ENCODE results near the gene ETFA. TPM values are rescaled to one million over a fixed set of nuclear protein-coding genes. Genes with fewer than 3 reads are reported as not detected.

Gene ETFA
- total RNA-seq, 1 donor from 2014 or later = 511 TPM

- DNase-seq = no peak
- Histone ChIP-seq H3K36me3 (no peaks in the 10 kb centered on the region), H3K4me1 (peaks cover 52% of the 10 kb centered on the region), H3K9me3 (replicated peaks) (no peaks in the 10 kb centered on the region), H3K4me3 (peak overlapping the region; percentile 45), H3K27ac (replicated peaks) (no peak overlapping the region), H3K27me3 (ENCODE audit: low read depth) (peaks cover 94% of the 10 kb centered on the region)
- TF ChIP-seq CTCF (IDR thresholded peaks at IDR 0.05; ENCODE audit: borderline replicate concordance) = no peak
- intact Hi-C loops (cut with micrococcal nuclease) = no loop called here
Observed at GRCh38 chr15:76335307-76336253, 24.3 kb upstream of the ETFA start.

GRCh38 chr15:76334438-76335306 is 23.4 kb upstream of the ETFA start:
- Histone ChIP-seq H3K9me3 (replicated peaks) (no peaks in the 10 kb centered on the region), H3K36me3 (no peaks in the 10 kb centered on the region), H3K27me3 (ENCODE audit: low read depth) (peaks cover 91% of the 10 kb centered on the region), H3K4me1 (peaks cover 46% of the 10 kb centered on the region), H3K27ac (replicated peaks) (no peak overlapping the region), H3K4me3 (no peak overlapping the region)
- intact Hi-C loops (cut with micrococcal nuclease) = no loop called here
- no peak for TF ChIP-seq CTCF (IDR thresholded peaks at IDR 0.05; ENCODE audit: borderline replicate concordance)
- no peak for DNase-seq

- Histone ChIP-seq H3K27me3 (ENCODE audit: low read depth) (peaks cover 89% of the 10 kb centered on the region), H3K9me3 (replicated peaks) (no peaks in the 10 kb centered on the region), H3K4me3 (no peak overlapping the region), H3K36me3 (no peaks in the 10 kb centered on the region), H3K27ac (replicated peaks) (no peak overlapping the region), H3K4me1 (peaks cover 41% of the 10 kb centered on the region)
- no peak for DNase-seq
- no peak for TF ChIP-seq CTCF (IDR thresholded peaks at IDR 0.05; ENCODE audit: borderline replicate concordance)
- intact Hi-C loops (cut with micrococcal nuclease) = no loop called here
Observed at GRCh38 chr15:76333720-76334437, 22.6 kb upstream of the ETFA start.

- H3K27ac ChIP-seq (replicated peaks) = no peak overlapping the region
- no peak for TF ChIP-seq CTCF (IDR thresholded peaks at IDR 0.05; ENCODE audit: borderline replicate concordance)
- intact Hi-C loops (cut with micrococcal nuclease) = no loop called here
- no peaks in the 10 kb centered on the region for H3K36me3 ChIP-seq
- no peak overlapping the region for H3K4me3 ChIP-seq
- no peaks in the 10 kb centered on the region for H3K9me3 ChIP-seq (replicated peaks)
- DNase-seq = no peak
- peaks cover 39% of the 10 kb centered on the region for H3K4me1 ChIP-seq
- peaks cover 83% of the 10 kb centered on the region for H3K27me3 ChIP-seq (ENCODE audit: low read depth)
Observed at GRCh38 chr15:76333309-76333708, 22.0 kb upstream of the ETFA start.

- intact Hi-C loops (cut with micrococcal nuclease) = no loop called here
- Histone ChIP-seq H3K36me3 (no peaks in the 10 kb centered on the region), H3K9me3 (replicated peaks) (no peaks in the 10 kb centered on the region), H3K4me1 (peaks cover 39% of the 10 kb centered on the region), H3K4me3 (no peak overlapping the region), H3K27ac (replicated peaks) (no peak overlapping the region), H3K27me3 (ENCODE audit: low read depth) (peaks cover 78% of the 10 kb centered on the region)
- no peak for TF ChIP-seq CTCF (IDR thresholded peaks at IDR 0.05; ENCODE audit: borderline replicate concordance)
- DNase-seq = no peak
Observed at GRCh38 chr15:76332796-76333195, 21.5 kb upstream of the ETFA start.

Data from left ventricle myocardium inferior (tissue), 1 donor.